Cardiac septum (tissue), 1 donor: ENCODE results near the gene SPINT1. TPM values are rescaled to one million over a fixed set of nuclear protein-coding genes. Genes with fewer than 3 reads are reported as not detected.

Experiments
- DNase-seq: peaks from one replicate; pipeline ENCODE4 v3.0.0-alpha.2; 2020; ENCODE audit warnings: low spot score
- intact Hi-C: fragments of 100-400 bp; cut with DNase I; formaldehyde crosslinking; loops from one replicate; pipeline ENCODE4 v1.14.0; 2022
- total RNA-seq: library from RNA; stranded (reverse); fragmentation: NEBNext Ultra II Directional; extraction: Animal tissue kit (Norgen Biotek cat#: 25700); gene quantifications from one replicate; pipeline ENCODE4 v1.2.1, GENCODE V29; 2021
- donor health status: DM: no; HTN: no; CAD: no.

The SPINT1 gene
- total RNA-seq, 1 donor from 2014 or later: 0.59 TPM

DNA sequence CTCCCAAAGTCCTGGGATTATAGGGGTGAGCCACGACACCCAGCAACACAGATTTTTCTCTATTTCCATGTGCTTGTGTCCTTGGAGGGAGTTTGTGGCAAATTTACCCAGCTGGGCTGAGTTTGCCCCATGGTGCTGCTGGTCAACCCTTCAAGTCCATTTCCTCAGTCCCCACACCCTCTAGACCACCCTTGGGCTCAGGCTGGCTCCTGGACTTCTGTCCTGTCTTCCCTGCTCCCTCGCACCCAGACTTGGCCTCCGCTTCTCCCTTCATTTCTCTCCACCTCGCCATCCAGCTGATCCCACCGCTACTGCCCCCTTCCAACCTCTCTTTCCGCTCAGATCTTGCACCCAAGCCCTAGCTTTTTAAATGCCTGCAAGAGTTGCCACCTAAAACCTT lies 37.5 kb downstream of the SPINT1 start:
- no peak for DNase-seq
- intact Hi-C loops: no loop called here

- intact Hi-C loops: no loop called here
- no peak for DNase-seq
Measured at GRCh38 chr15:40886586-40886985, 42.7 kb downstream of the SPINT1 start.

- intact Hi-C loops: no loop called here
- no peak for DNase-seq
Measured at GRCh38 chr15:40889112-40889511, 45.3 kb downstream of the SPINT1 start.

- intact Hi-C loops: loop anchor here (1.0 to 10.0 kb wide), 4 partner anchors 33 to 299 kb away; partner anchors contain the start of genes KNL1 and RMDN3
- no peak for DNase-seq
Measured at GRCh38 chr15:40891138-40891537, 47.3 kb downstream of the SPINT1 start.

DNA sequence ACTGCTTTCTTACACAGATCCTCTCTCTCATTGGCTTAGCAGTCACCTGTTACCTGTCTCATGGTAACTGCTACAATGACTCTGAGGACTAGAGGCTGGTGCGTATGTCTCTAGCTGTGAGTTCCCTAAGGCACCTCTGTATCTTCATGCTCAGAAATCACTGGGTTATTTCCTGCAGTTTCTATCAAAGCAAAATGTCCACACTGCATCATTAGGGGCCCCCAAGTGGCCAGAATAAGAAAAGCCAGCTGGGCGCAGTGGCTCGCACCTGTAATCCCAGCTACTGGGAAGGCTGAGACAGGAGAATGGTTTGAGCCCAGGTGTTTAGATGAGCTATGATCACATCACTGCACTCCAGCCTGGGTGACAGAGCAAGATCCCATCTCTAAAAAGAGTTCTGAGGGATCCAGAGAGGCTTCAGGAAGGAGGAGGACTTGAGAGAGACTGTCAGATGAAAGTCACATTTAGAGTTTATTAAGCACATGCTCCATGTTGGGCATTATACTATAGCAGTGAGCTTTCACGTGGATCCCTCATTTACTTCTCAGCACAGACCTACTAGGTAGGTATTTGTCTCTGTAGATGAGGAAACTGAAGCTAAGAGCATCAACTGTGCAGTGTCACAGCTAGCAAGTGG lies 48.1 kb downstream of the SPINT1 start:
- intact Hi-C loops: loop anchor here (1.0 to 10.0 kb wide), 5 partner anchors 34 to 300 kb away; partner anchors contain the start of genes KNL1 and RMDN3
- no peak for DNase-seq

GRCh38 chr15:40892447-40893012 lies 48.7 kb downstream of the SPINT1 start:
- intact Hi-C loops: loop anchor here (2.0 to 10.0 kb wide), 4 partner anchors 138 to 300 kb away; partner anchors contain the start of genes KNL1 and RMDN3

GRCh38 chr15:40893019-40893670 lies 49.3 kb downstream of the SPINT1 start:
- intact Hi-C loops: loop anchor here (2.0 to 10.0 kb wide), 4 partner anchors 138 to 301 kb away; partner anchors contain the start of genes KNL1 and RMDN3
- no peak for DNase-seq

More at GRCh38 chr15:40892447-40893012, 48.7 kb downstream of the SPINT1 start:
- DNase-seq: no peak

DNA sequence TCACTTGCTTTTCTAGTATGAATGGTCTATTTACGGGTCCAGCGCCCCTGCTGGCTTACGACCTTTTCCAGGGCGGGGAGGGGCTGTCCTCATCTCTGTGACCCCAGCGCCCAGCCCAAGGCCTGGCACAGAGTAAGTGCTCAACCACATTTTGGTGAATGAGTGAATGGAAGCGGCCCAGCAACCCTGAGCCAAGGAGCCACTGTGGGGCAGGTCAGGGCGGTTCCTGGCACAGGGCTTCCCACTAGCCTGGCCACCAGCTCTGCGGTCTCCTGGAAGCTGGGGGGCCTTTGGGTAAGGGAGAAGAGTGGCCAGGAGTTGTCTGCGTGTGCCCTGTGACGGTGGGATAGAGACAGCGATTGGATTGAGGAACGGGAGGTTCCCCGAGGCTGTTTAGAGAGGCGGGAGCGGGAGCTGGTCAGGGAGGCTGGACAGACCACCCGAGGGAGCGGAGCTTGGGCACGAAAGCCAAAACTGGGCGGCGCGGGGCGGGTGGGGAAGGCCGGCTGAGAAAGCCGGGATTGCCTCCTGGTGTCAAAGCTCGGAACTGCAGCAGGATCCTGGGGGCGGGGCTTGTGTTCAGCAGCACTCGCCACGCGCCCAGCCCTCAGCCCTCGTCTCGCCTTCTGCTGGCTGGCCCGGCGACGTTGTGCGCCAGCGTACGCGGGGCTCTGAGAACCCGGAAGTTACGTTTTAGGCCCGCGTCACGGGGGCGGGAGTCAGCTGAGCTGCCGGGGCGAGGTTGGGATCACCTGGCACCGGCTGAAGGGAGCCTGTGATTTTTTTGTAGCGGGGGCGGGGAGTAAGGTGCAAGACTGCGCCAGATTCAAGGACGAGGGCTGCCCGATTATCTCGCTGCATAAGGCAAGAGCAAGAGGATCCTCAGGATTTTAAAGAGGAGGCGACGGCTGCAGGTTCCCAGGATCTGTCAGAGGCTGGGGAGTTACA lies 50.2 kb downstream of the SPINT1 start, which contains the start of gene VPS18:
VPS18 (plus strand) TSS at position 718 of the 948 bp plus-strand sequence. CDS start 319 bp downstream, outside the sequence.
- intact Hi-C loops: loop anchor here (1.0 to 10.0 kb wide), 5 partner anchors 87 to 302 kb away; partner anchors contain the start of genes DNAJC17, KNL1, RMDN3 and ZFYVE19
- peak; percentile 100 for DNase-seq

- intact Hi-C loops: loop anchor here (1.0 to 10.0 kb wide), 4 partner anchors 88 to 303 kb away; partner anchors contain the start of genes DNAJC17, KNL1, RMDN3 and ZFYVE19
- DNase-seq: no peak
Measured at GRCh38 chr15:40894681-40895448, 51.0 kb downstream of the SPINT1 start.

DNA sequence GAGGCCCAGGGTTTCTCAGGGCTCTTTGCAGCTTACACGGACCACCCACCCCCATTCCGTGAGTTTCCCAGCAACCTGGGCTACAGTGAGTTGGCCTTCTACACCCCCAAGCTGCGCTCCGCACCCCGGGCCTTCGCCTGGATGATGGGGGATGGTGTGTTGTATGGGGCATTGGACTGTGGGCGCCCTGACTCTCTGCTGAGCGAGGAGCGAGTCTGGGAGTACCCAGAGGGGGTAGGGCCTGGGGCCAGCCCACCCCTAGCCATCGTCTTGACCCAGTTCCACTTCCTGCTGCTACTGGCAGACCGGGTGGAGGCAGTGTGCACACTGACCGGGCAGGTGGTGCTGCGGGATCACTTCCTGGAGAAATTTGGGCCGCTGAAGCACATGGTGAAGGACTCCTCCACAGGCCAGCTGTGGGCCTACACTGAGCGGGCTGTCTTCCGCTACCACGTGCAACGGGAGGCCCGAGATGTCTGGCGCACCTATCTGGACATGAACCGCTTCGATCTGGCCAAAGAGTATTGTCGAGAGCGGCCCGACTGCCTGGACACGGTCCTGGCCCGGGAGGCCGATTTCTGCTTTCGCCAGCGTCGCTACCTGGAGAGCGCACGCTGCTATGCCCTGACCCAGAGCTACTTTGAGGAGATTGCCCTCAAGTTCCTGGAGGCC lies 55.8 kb downstream of the SPINT1 start:
- intact Hi-C loops: loop anchor here (10.0 kb wide), 1 partner anchor 145 kb away; the partner anchor contains the start of gene RMDN3
- DNase-seq: no peak

DNA sequence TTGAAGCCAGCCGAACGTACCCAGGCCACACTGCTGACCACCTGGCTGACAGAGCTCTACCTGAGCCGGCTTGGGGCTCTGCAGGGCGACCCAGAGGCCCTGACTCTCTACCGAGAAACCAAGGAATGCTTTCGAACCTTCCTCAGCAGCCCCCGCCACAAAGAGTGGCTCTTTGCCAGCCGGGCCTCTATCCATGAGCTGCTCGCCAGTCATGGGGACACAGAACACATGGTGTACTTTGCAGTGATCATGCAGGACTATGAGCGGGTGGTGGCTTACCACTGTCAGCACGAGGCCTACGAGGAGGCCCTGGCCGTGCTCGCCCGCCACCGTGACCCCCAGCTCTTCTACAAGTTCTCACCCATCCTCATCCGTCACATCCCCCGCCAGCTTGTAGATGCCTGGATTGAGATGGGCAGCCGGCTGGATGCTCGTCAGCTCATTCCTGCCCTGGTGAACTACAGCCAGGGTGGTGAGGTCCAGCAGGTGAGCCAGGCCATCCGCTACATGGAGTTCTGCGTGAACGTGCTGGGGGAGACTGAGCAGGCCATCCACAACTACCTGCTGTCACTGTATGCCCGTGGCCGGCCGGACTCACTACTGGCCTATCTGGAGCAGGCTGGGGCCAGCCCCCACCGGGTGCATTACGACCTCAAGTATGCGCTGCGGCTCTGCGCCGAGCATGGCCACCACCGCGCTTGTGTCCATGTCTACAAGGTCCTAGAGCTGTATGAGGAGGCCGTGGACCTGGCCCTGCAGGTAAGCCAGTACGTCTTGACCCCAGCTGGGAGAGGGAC lies 56.6 kb downstream of the SPINT1 start:
- DNase-seq: no peak
- intact Hi-C loops: no loop called here

GRCh38 chr15:40901053-40901443 lies 57.2 kb downstream of the SPINT1 start:
- intact Hi-C loops: no loop called here
- no peak for DNase-seq

DNA sequence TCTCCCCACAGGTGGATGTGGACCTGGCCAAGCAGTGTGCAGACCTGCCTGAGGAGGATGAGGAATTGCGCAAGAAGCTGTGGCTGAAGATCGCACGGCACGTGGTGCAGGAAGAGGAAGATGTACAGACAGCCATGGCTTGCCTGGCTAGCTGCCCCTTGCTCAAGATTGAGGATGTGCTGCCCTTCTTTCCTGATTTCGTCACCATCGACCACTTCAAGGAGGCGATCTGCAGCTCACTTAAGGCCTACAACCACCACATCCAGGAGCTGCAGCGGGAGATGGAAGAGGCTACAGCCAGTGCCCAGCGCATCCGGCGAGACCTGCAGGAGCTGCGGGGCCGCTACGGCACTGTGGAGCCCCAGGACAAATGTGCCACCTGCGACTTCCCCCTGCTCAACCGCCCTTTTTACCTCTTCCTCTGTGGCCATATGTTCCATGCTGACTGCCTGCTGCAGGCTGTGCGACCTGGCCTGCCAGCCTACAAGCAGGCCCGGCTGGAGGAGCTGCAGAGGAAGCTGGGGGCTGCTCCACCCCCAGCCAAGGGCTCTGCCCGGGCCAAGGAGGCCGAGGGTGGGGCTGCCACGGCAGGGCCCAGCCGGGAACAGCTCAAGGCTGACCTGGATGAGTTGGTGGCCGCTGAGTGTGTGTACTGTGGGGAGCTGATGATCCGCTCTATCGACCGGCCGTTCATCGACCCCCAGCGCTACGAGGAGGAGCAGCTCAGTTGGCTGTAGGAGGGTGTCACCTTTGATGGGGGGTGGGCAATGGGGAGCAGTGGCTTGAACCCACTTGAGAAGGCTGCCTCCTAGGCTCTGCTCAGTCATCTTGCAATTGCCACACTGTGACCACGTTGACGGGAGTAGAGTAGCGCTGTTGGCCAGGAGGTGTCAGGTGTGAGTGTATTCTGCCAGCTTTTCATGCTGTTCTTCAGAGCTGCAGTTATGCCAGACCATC lies 59.0 kb downstream of the SPINT1 start:
- intact Hi-C loops: no loop called here
- DNase-seq: peak; percentile 92

- intact Hi-C loops: loop anchor here (5.0 kb wide), 3 partner anchors 53 to 278 kb away; partner anchors contain the start of gene INO80
- DNase-seq: no peak
Measured at GRCh38 chr15:40904552-40905201, 60.8 kb downstream of the SPINT1 start.
